HEK293T (cell line): ENCODE data around the gene VASH1.

Source experiments
- ARNT ChIP-seq: fragments of 450-650 bp; IDR thresholded peaks from 2 replicates; pipeline ENCODE4 v1.6.1; 2017; ENCODE audit warnings: mild to moderate bottlenecking
- BHLHE40 ChIP-seq: fragments of 450-650 bp; IDR thresholded peaks from 2 replicates; pipeline ENCODE4 v1.6.1; 2016; ENCODE audit warnings: mild to moderate bottlenecking, moderate library complexity, borderline replicate concordance
- CTBP1 ChIP-seq: fragments of 450-650 bp; IDR thresholded peaks from 2 replicates; pipeline ENCODE4 v1.6.1; 2016; ENCODE audit warnings: borderline replicate concordance
- FOXA1 ChIP-seq: fragments of 450-650 bp; IDR thresholded peaks from 2 replicates; pipeline ENCODE4 v1.6.1; 2016; ENCODE audit warnings: mild to moderate bottlenecking
- FOXK2 ChIP-seq: fragments of 450-650 bp; IDR thresholded peaks from 2 replicates; pipeline ENCODE4 v1.6.1; 2016; ENCODE audit warnings: mild to moderate bottlenecking
- FOXM1 ChIP-seq: fragments of 450-650 bp; IDR thresholded peaks from 2 replicates; pipeline ENCODE4 v1.6.1; 2017; ENCODE audit warnings: mild to moderate bottlenecking, borderline replicate concordance
- HDGF ChIP-seq: fragments of 450-650 bp; IDR thresholded peaks from 2 replicates; pipeline ENCODE4 v1.6.1; 2017; ENCODE audit warnings: antibody characterized with exemption, borderline replicate concordance
- NFRKB ChIP-seq: fragments of 450-650 bp; IDR thresholded peaks from 2 replicates; pipeline ENCODE4 v1.6.1; 2016; ENCODE audit warnings: mild to moderate bottlenecking, moderate library complexity
- SP1 ChIP-seq: fragments of 450-650 bp; IDR thresholded peaks from 2 replicates; pipeline ENCODE4 v1.6.1; 2017
- TARDBP ChIP-seq: fragments of 450-650 bp; IDR thresholded peaks from 2 replicates; pipeline ENCODE4 v1.6.1; 2016
- ZNF384 ChIP-seq: fragments of 450-650 bp; IDR thresholded peaks from 2 replicates; pipeline ENCODE4 v1.6.1; 2016

- TF ChIP-seq FOXM1 (no peak), SP1 (no peak), TARDBP (no peak), FOXK2 (no peak), FOXA1 (no peak), ZNF384 (no peak), NFRKB (no peak), BHLHE40 (no peak), CTBP1 (no peak), HDGF (no peak), ARNT (no peak)
These were observed 33.9 kb upstream of the VASH1 start for GRCh38 chr14:76727384-76727783.
